Measurements from ENCODE around the gene CRYBB3. TPM values are rescaled to one million over a fixed set of nuclear protein-coding genes. Genes with fewer than 3 reads are reported as not detected.

Gene CRYBB3
- total RNA-seq, 1 donor from 2014 or later: 0.43 TPM

DNA sequence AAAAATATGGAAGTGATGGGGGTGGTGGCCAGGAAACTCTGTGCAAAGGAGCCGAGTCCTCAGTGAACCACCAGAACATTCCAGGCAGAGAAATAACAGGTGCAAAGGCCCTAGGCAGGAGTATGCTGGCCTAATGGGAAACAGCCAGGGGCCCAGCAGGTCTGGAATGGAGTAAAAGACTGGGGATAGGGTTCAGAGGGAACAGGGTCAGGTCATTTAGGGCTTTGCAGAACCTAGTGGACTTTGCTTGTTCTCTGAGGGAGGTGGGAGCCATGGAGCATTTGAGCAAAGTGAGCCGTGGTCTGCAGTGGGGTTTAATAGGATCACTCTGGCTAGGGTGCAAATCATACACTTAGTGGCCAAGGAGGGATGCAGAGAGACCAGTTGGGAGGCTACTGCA lies 8.7 kb downstream of the CRYBB3 start:
- Histone ChIP-seq H3K9me3 (ENCODE audit: insufficient read depth, low read depth, low read length) (no peaks in the 10 kb centered on the region), H3K9ac (ENCODE audit: low read length) (no peak overlapping the region), H3K79me2 (ENCODE audit: insufficient read depth, low read length) (no peaks in the 10 kb centered on the region), H4K20me1 (ENCODE audit: insufficient read depth, low read length) (no peaks in the 10 kb centered on the region), H3K4me3 (ENCODE audit: insufficient read depth, low read depth, low read length) (no peak overlapping the region), H3K27me3 (ENCODE audit: insufficient read depth, low read length) (no peaks in the 10 kb centered on the region), H2AFZ (ENCODE audit: low read depth, low read length) (no peak overlapping the region), H3K4me1 (ENCODE audit: insufficient read depth, low read length) (no peaks in the 10 kb centered on the region), H3K4me2 (ENCODE audit: low read length) (no peak overlapping the region), H3K36me3 (ENCODE audit: insufficient read depth, low read length) (no peaks in the 10 kb centered on the region), H3K27ac (ENCODE audit: low read depth, low read length) (no peak overlapping the region)
- Mint-ChIP-seq H3K36me3 (ENCODE audit: low read depth, unreplicated experiment) (no peaks in the 10 kb centered on the region), H3K27ac (ENCODE audit: unreplicated experiment) (no peak overlapping the region), H3K9me3 (ENCODE audit: unreplicated experiment) (peaks cover 5% of the 10 kb centered on the region), H3K4me1 (ENCODE audit: low read depth, unreplicated experiment) (no peaks in the 10 kb centered on the region), H3K4me3 (ENCODE audit: unreplicated experiment) (no peak overlapping the region), H3K27me3 (ENCODE audit: low read depth, unreplicated experiment) (peaks cover 3% of the 10 kb centered on the region)
- FAIRE-seq (no peak), DNase-seq (ENCODE audit: low read depth) (no peak)
- TF ChIP-seq, protein P1, sequence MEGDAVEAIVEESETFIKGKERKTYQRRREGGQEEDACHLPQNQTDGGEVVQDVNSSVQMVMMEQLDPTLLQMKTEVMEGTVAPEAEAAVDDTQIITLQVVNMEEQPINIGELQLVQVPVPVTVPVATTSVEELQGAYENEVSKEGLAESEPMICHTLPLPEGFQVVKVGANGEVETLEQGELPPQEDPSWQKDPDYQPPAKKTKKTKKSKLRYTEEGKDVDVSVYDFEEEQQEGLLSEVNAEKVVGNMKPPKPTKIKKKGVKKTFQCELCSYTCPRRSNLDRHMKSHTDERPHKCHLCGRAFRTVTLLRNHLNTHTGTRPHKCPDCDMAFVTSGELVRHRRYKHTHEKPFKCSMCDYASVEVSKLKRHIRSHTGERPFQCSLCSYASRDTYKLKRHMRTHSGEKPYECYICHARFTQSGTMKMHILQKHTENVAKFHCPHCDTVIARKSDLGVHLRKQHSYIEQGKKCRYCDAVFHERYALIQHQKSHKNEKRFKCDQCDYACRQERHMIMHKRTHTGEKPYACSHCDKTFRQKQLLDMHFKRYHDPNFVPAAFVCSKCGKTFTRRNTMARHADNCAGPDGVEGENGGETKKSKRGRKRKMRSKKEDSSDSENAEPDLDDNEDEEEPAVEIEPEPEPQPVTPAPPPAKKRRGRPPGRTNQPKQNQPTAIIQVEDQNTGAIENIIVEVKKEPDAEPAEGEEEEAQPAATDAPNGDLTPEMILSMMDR (IDR thresholded peaks at IDR 0.05; ENCODE audit: insufficient read depth, low read depth, low read length): no peak
- no peak for TF ChIP-seq EZH2 (IDR thresholded peaks at IDR 0.05; ENCODE audit: insufficient read depth, low read length)

DNA sequence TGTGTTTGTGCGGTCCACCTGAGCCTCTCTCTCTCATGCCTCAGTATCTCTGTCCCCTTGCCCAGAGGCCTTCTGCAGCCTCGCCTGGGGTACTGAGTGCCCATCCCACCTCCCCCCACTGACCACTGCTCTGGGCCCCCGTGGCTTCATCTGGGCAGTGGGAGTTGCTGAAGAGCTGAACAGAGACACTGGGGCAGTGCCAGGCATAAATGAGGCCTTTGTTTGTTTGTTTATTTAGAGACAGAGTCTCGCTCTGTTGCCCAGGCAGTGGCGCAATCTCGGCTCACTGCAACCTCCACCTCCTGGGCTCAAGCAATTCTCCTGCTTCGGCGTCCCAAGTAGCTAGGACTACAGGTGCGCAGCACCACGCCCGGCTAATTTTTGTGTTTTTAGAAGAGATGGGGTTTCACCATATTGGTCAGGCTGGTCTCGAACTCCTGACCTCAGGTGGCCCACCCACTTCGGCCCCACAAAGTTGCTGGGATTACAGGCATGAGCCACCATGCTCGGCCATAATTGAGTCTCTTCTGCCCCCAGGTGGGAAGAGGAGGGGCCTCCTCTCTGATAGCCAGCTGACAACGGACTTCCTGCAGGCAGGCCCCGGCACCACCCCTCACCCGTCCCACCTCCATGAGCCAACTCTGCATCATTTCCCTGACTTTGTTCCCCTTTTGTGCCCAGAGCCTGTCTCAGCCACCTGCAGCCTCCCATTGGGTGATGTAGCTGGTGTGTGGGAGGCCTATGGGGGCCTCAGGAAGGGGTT lies 9.3 kb downstream of the CRYBB3 start:
- Mint-ChIP-seq H3K27me3 (ENCODE audit: low read depth, unreplicated experiment) (peaks cover 4% of the 10 kb centered on the region), H3K4me3 (ENCODE audit: unreplicated experiment) (no peak overlapping the region), H3K27ac (ENCODE audit: unreplicated experiment) (no peak overlapping the region), H3K4me1 (ENCODE audit: low read depth, unreplicated experiment) (no peaks in the 10 kb centered on the region), H3K36me3 (ENCODE audit: low read depth, unreplicated experiment) (no peaks in the 10 kb centered on the region), H3K9me3 (ENCODE audit: unreplicated experiment) (peaks cover 11% of the 10 kb centered on the region)
- Histone ChIP-seq H2AFZ (ENCODE audit: low read depth, low read length) (no peak overlapping the region), H3K4me2 (ENCODE audit: low read length) (no peak overlapping the region), H3K9ac (ENCODE audit: low read length) (no peak overlapping the region), H3K4me3 (ENCODE audit: insufficient read depth, low read depth, low read length) (no peak overlapping the region), H3K27me3 (ENCODE audit: insufficient read depth, low read length) (no peaks in the 10 kb centered on the region), H3K36me3 (ENCODE audit: insufficient read depth, low read length) (no peaks in the 10 kb centered on the region), H4K20me1 (ENCODE audit: insufficient read depth, low read length) (no peaks in the 10 kb centered on the region), H3K9me3 (ENCODE audit: insufficient read depth, low read depth, low read length) (no peaks in the 10 kb centered on the region), H3K27ac (ENCODE audit: low read depth, low read length) (no peak overlapping the region), H3K79me2 (ENCODE audit: insufficient read depth, low read length) (no peaks in the 10 kb centered on the region), H3K4me1 (ENCODE audit: insufficient read depth, low read length) (no peaks in the 10 kb centered on the region)
- no peak for TF ChIP-seq EZH2 (IDR thresholded peaks at IDR 0.05; ENCODE audit: insufficient read depth, low read length)
- TF ChIP-seq, protein P1 (IDR thresholded peaks at IDR 0.05; ENCODE audit: insufficient read depth, low read depth, low read length): no peak
- DNase-seq (ENCODE audit: low read depth) (no peak), FAIRE-seq (no peak)

- no peak overlapping the region for H3K27ac ChIP-seq (ENCODE audit: low read depth, low read length)
- TF ChIP-seq EZH2 (IDR thresholded peaks at IDR 0.05; ENCODE audit: insufficient read depth, low read length): no peak
- TF ChIP-seq, protein P1 (IDR thresholded peaks at IDR 0.05; ENCODE audit: insufficient read depth, low read depth, low read length): no peak
- H3K27me3 Mint-ChIP-seq (ENCODE audit: low read depth, unreplicated experiment): peaks cover 7% of the 10 kb centered on the region
- no peaks in the 10 kb centered on the region for H3K79me2 ChIP-seq (ENCODE audit: insufficient read depth, low read length)
- DNase-seq (ENCODE audit: low read depth) (no peak), FAIRE-seq (no peak)
- no peak overlapping the region for H3K4me3 ChIP-seq (ENCODE audit: insufficient read depth, low read depth, low read length)
- H3K9me3 ChIP-seq (ENCODE audit: insufficient read depth, low read depth, low read length): no peaks in the 10 kb centered on the region
- no peaks in the 10 kb centered on the region for H3K36me3 Mint-ChIP-seq (ENCODE audit: low read depth, unreplicated experiment)
- no peak overlapping the region for H2AFZ ChIP-seq (ENCODE audit: low read depth, low read length)
- H3K27me3 ChIP-seq (ENCODE audit: insufficient read depth, low read length): peaks cover 2% of the 10 kb centered on the region
- H3K27ac Mint-ChIP-seq (ENCODE audit: unreplicated experiment): no peak overlapping the region
- no peak overlapping the region for H3K9ac ChIP-seq (ENCODE audit: low read length)
- no peaks in the 10 kb centered on the region for H3K4me1 Mint-ChIP-seq (ENCODE audit: low read depth, unreplicated experiment)
- no peaks in the 10 kb centered on the region for H3K4me1 ChIP-seq (ENCODE audit: insufficient read depth, low read length)
- H4K20me1 ChIP-seq (ENCODE audit: insufficient read depth, low read length): no peaks in the 10 kb centered on the region
- H3K4me2 ChIP-seq (ENCODE audit: low read length): no peak overlapping the region
- no peaks in the 10 kb centered on the region for H3K36me3 ChIP-seq (ENCODE audit: insufficient read depth, low read length)
- H3K4me3 Mint-ChIP-seq (ENCODE audit: unreplicated experiment): no peak overlapping the region
- peaks cover 15% of the 10 kb centered on the region for H3K9me3 Mint-ChIP-seq (ENCODE audit: unreplicated experiment)
These were observed 11.1 kb downstream of the CRYBB3 start for GRCh38 chr22:25210793-25211192.

All from astrocyte (in vitro differentiated cells and primary cell).